HepG2 (cell line): Measurements from ENCODE around the gene METTL26.

ENCODE experiments used
- ZNF577 ChIP-seq: sonication (generic); formaldehyde crosslinking; IDR thresholded peaks from 2 replicates; pipeline ENCODE4 v1.4.0; 2020; ENCODE audit warnings: mild to moderate bottlenecking, low read depth, missing genetic modification reagents, borderline replicate concordance
- TF ChIP-seq, protein P1 (sequence below): sonication (generic); formaldehyde crosslinking; IDR thresholded peaks from 2 replicates; pipeline ENCODE4 v1.5.0; 2020; ENCODE audit warnings: mild to moderate bottlenecking, missing genetic modification reagents, moderate library complexity

DNA sequence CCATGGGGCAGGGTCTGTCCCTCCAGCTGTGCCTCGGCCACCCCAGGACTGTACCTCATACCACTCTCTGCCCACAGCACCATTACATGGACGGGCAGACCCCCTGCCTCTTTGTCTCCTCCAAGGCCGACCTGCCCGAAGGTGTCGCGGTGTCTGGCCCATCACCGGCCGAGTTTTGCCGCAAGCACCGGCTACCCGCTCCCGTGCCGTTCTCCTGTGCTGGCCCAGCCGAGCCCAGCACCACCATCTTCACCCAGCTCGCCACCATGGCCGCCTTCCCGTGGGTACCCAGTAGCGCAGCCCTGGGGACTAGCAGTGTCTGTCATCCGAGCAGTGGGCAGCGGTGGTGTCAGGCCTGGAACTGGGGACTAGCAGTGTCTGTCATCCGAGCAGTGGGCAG, 36.7 kb upstream of the METTL26 start:
- TF ChIP-seq, protein P1, sequence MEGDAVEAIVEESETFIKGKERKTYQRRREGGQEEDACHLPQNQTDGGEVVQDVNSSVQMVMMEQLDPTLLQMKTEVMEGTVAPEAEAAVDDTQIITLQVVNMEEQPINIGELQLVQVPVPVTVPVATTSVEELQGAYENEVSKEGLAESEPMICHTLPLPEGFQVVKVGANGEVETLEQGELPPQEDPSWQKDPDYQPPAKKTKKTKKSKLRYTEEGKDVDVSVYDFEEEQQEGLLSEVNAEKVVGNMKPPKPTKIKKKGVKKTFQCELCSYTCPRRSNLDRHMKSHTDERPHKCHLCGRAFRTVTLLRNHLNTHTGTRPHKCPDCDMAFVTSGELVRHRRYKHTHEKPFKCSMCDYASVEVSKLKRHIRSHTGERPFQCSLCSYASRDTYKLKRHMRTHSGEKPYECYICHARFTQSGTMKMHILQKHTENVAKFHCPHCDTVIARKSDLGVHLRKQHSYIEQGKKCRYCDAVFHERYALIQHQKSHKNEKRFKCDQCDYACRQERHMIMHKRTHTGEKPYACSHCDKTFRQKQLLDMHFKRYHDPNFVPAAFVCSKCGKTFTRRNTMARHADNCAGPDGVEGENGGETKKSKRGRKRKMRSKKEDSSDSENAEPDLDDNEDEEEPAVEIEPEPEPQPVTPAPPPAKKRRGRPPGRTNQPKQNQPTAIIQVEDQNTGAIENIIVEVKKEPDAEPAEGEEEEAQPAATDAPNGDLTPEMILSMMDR (CRISPR knock-in tag) = no peak
- TF ChIP-seq ZNF577 (CRISPR knock-in tag) = no peak
